ENCODE data around the gene GNB1.
"Not testable (repeated sequence)": the region's sequence is repeated elsewhere in the genome, so short reads cannot be mapped to it uniquely, and the experiment has no call there.

GNB1 gene

DNA sequence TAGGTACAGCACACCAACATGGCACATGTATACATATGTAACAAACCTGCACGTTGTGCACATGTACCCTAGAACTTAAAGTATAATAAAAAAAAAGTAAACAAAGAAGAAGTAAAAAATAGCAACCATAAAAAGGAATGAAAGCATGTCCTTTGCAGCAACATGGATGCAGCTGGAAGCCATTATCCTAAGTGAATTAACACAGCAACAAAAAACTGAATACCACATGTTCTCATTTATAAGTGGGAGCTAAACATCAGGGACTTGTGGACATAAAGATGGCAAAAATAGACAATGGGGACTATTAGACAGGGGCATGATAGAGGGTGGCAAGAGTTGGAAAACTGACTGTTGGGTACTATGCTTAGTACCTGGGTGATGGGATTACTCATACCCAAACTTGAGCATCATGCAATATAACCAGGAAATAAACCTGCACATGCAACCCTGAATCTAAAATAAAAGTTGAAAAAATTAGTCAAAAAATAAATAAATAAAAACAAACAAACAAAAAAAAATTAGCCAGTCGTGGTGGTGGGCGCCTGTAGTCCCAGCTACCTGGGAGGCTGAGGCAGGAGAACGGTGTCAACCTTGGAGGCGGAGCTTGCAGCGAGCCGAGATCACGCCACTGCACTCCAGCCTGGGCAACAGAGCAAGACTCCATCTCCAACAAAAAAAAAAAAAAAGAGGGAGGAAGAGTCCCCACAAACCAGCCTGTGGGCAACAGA is 30.8 kb downstream of the GNB1 start:
- not testable (repeated sequence) for DNase-seq (ENCODE audit: low read depth in 2 of 2)

GRCh38 chr1:1858382-1859086 is 32.4 kb downstream of the GNB1 start:
- DNase-seq (ENCODE audit: low read depth in 2 of 2) = no peak

GRCh38 chr1:1857096-1857703 is 33.7 kb downstream of the GNB1 start:
- DNase-seq (ENCODE audit: low read depth in 2 of 2) = no peak

DNA sequence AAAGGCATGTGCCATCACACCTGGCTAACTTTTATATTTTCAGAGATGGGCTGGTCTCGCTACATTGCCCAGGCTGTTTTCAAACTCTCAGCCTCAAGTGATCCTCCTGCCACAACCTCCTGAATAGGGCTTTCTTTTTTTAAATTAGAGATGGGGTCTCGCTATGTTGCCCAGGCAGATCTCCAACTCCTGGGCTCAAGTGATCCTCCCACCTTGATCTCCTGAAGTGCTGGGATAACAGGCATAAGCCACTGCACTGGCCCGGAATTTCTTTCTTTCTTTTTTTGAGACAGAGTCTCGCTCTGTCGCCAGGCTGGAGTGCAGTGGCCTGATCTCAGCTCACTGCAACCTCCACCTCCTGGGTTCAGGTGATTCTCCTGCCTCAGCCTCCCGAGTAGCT is 34.7 kb downstream of the GNB1 start:
- DNase-seq (ENCODE audit: low read depth in 2 of 2) = not testable (repeated sequence)

GRCh38 chr1:1853593-1854257 is 37.2 kb downstream of the GNB1 start:
- DNase-seq (ENCODE audit: low read depth in 2 of 2) = no peak

GRCh38 chr1:1852619-1853414 is 38.1 kb downstream of the GNB1 start:
- DNase-seq (ENCODE audit: low read depth in 2 of 2) = no peak

GRCh38 chr1:1847890-1848289 is 43.0 kb downstream of the GNB1 start:
- DNase-seq (ENCODE audit: low read depth in 2 of 2) = no peak

DNA sequence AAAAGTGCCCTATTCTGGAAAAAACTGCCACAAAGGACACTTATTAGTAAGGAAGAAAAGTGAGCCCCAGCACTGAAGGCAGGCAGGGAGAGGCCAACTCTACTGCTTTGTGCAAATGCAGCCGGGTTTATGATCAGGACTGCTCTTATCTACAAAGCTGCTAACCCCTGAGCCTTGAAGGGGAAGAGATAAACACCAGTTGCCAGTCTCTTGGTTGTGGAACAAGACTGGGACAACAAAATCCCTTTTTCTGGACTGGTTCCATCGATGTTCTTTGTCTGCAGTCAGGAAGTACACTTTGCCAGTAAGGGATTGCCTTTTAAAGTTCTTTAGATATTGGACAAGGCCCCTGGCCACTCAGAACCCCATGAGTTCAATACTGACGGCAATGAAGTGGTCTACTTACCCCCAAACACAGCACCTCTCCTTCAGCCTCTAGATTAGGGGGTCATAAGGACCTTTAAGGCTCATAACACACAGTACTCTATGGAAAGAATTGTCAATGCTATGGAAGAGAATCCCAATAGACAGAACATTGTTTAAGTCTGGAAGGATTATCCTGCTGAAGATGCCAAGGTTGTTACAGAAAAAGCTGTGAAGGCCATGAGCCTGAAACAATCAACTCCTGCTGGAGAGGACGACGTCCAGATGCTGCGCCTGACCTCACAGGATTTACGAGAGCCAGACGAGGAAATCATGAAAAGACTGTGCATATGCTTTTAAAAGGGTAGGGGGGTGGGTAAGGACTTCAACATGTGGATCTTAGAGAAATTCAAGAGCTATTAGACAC is 43.6 kb downstream of the GNB1 start:
- no peak for DNase-seq (ENCODE audit: low read depth in 2 of 2)

GRCh38 chr1:1846386-1846918 is 44.4 kb downstream of the GNB1 start:
- no peak for DNase-seq (ENCODE audit: low read depth in 2 of 2)

GRCh38 chr1:1842360-1843146 is 48.3 kb downstream of the GNB1 start:
- no peak for DNase-seq (ENCODE audit: low read depth in 2 of 2)

GRCh38 chr1:1841575-1841995 is 49.3 kb downstream of the GNB1 start:
- DNase-seq (ENCODE audit: low read depth in 2 of 2) = no peak

DNA sequence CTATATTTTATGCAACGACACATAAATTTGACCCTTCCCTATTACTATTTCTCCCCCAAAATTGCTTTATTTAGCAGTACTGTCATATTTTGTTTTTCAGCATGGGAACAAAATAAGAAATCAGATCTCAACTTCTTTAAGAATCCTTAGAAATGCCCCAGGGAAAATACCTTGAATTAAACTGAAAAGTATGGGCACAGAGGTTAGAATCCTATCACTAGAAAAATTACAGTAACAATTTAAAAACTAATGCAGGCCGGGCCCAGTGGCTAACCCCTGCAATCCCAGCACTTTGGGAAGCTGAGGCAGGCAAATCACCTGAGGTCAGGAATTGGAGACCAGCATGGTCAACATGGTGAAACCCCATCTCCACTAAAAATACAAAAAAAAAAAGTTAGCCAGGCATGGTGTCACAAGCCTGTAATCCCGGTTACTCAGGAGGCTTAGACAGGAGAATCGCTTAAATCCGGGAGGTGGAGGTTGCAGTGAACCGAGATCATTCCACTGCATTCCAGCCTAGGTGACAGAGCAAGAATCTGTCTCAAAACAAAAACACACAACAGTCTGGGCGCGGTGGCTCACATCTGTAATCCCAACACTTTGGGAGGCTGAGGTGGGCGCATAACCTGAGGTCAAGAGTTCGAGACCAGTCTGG is 51.4 kb downstream of the GNB1 start:
- no peak for DNase-seq (ENCODE audit: low read depth in 2 of 2)

GRCh38 chr1:1836119-1836518 is 54.8 kb downstream of the GNB1 start:
- DNase-seq (ENCODE audit: low read depth in 2 of 2) = no peak

DNA sequence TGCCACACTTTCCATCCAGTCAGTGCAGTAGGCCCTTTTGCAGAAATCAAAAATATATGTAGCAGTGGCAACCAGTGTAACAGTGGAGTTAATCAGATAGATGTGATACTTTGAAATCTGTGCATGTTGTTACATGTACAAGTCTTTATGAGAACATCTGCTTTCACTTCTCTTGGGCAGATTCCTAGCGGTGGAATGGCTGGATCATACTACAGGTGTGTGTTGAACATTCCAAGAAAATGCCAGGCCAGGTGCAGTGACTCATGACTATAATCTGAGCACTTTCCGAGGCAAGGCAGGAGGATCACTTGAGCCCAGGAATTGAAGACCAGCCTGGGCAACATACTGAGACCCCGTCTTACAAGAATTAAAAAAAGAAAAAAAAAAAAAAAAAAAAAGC is 55.3 kb downstream of the GNB1 start:
- DNase-seq (ENCODE audit: low read depth in 2 of 2) = no peak

DNA sequence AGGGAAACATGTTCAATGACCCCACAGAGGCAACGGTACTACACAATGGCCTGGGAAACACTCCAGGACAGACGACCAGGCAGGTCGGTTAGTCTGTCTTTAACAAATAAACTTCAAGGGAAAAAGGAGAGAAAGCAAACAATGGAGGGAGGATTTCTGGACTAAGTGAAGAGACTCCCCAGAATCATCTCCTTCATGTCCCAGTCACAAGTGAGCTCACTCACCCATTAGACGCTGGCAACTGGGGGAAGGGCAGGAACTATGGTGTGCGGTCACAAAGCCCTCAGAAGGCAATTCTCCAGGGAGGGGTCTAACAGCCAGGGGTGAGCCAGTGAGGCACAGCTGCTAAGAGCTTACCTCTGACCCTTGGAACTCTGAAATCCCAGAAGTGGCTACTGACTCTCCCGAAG is 57.0 kb downstream of the GNB1 start:
- DNase-seq (ENCODE audit: low read depth in 2 of 2) = no peak

- DNase-seq (ENCODE audit: low read depth in 2 of 2) = no peak
These were observed 57.4 kb downstream of the GNB1 start for GRCh38 chr1:1833456-1833855.

GRCh38 chr1:1832820-1833219 is 58.1 kb downstream of the GNB1 start:
- DNase-seq (ENCODE audit: low read depth in 2 of 2) = no peak

DNA sequence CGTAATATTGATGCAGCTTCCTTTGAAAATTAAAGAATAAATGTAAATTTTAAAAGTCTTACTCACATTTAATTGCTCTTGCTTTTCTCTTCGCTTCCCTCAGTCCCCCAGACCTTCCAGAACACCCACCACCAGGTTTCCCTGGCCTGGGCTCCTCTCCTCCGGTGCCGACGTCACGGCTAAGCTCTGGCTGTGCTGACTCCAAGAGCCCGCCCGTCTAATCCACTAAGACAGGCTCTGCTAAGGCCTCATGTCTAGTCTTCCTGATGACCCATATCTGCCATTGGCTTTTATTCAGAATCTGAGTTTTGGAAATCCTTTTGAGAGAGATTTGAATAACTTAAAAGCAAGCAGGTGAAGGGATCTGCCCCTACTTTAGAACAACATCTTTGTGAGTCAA is 58.7 kb downstream of the GNB1 start:
- DNase-seq (ENCODE audit: low read depth in 2 of 2) = no peak
